Sigmoid colon (tissue), 7 donors: ENCODE results near the gene PTF1A. TPM values are rescaled to one million over a fixed set of nuclear protein-coding genes. Genes with fewer than 3 reads are reported as not detected.
"Not testable (repeated sequence)": the region's sequence is repeated elsewhere in the genome, so short reads cannot be mapped to it uniquely, and the experiment has no call there.

Source experiments
- DNase-seq: peaks from one replicate; pipeline ENCODE4 v3.0.0-alpha.2; 2019
- H3K27ac ChIP-seq, 4 donors: fragments of 200-600 bp; sonication (generic); one replicate each; pipeline ENCODE4 v1.5.1; 2016 to 2019; ENCODE audit warnings: mild to moderate bottlenecking in 1 of 4
- H3K27me3 ChIP-seq, 3 donors: fragments of 200-600 bp; sonication (generic); one replicate each; pipeline ENCODE4 v1.5.1; 2019; ENCODE audit warnings: mild to moderate bottlenecking in 1 of 3
- H3K36me3 ChIP-seq, 4 donors: fragments of 200-600 bp; sonication (generic); one replicate each; pipeline ENCODE4 v1.5.1; 2016 to 2019
- H3K4me1 ChIP-seq, 4 donors: fragments of 200-600 bp; sonication (generic); one replicate each; pipeline ENCODE4 v1.5.1; 2017 to 2019
- H3K4me3 ChIP-seq, 4 donors: fragments of 200-600 bp; sonication (generic); one replicate each; pipeline ENCODE4 v1.5.1; 2017 to 2019; ENCODE audit warnings: mild to moderate bottlenecking in 2 of 4, moderate library complexity in 1 of 4
- H3K9me3 ChIP-seq, 4 donors: fragments of 200-600 bp in 3 of 4; sonication (generic) in 3 of 4; one replicate each; pipeline versions ENCODE4 v1.5.1 to v1.6.1; 2013 to 2019
- EP300 ChIP-seq, 4 donors: sonication (generic); formaldehyde crosslinking; IDR thresholded peaks; one replicate each; pipeline ENCODE4 v1.6.1; 2017; ENCODE audit warnings: antibody characterized with exemption in 4 of 4
- POLR2A ChIP-seq, 2 donors: fragments of 450-650 bp; IDR thresholded peaks; one replicate each; pipeline ENCODE4 v1.6.1; 2016; ENCODE audit warnings: antibody characterized with exemption in 2 of 2, mild to moderate bottlenecking in 2 of 2, moderate library complexity in 2 of 2
- POLR2AphosphoS5 ChIP-seq, 4 donors: sonication (generic); formaldehyde crosslinking; IDR thresholded peaks; one replicate each; pipeline ENCODE4 v1.6.1; 2017; ENCODE audit warnings: antibody characterized with exemption in 4 of 4
- WGBS, 2 donors: extraction: QIAGEN DNeasy Blood & Tissue Kit; methylation state at CpG; one replicate each; pipeline ENCODE4 v1.1.7; 2013; 5-methylcytosine and 5-hydroxymethylcytosine counted together
- intact Hi-C: fragments of 100-400 bp; cut with DNase I; formaldehyde crosslinking; loops from one replicate; pipeline ENCODE4 v1.15.1; 2023
- polyA plus RNA-seq, 3 donors: library from polyadenylated mRNA; stranded (reverse); fragments of 200-250 nt; gene quantifications; one replicate each; pipeline ENCODE4 v1.2.3, GENCODE V29; 2013
- small RNA-seq, 3 donors: library from RNA; depleted of rRNA; stranded (forward); fragments of <200 nt; gene quantifications; one replicate each; pipeline ENCODE3, GENCODE V24; 2016
- total RNA-seq, 4 donors: library from RNA; depleted of rRNA; stranded (reverse); fragments of >200 nt; gene quantifications; one replicate each; pipeline ENCODE4 v1.1.0, GENCODE V29; 2016
- TF ChIP-seq, protein P1 (sequence below), 4 experiments: fragments of 450-650 bp in 3 of 4; fragments of 200-600 bp in 1 of 4; IDR thresholded peaks; one replicate each; pipeline ENCODE4 v1.5.1; 2016 to 2019; ENCODE audit warnings: antibody characterized with exemption in 4 of 4, mild to moderate bottlenecking in 3 of 4, moderate library complexity in 2 of 4
- donor health status: healthy with polysubstance abuse.
- donor health status: Bipolar disorder and iron deficiency.
- donor health status: healthy.

PTF1A gene
- total and polyA plus RNA-seq, 7 donors: not detected

DNA sequence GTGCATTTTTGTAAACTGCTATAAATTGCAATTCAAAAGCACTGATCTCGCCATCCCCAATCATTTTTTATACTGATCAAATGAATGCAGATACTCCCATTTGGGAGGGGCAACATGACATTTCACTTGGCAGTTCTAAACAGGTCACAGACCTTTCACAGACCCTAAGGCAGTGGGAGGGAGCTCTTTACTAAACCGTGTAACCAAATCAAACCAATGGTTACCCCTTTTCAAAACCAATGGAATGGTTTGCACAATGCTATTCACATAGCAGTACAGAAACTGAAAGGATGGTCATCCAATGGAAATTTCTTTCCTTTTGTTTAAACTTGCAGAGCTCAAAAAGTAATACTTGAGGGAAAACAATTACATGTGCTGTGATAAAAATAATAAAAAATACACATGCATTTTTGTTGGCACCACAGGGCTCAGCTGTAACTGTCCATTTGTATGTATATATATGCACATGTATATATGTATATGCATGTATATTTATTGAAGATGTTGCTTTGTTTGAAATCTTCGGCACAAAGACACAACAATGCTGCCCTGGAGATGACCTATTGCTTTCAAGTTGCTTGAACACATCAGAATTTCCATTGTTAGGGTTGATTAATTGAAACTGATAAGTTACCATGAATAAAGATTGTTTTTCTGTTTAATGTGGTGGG is 14.0 kb downstream of the PTF1A start:
- Histone ChIP-seq H3K36me3 (no peaks in the 10 kb centered on the region), H3K27ac (no peak overlapping the region), H3K4me3 (no peak overlapping the region), H3K9me3 (no peaks in the 10 kb centered on the region), H3K4me1 (no peaks in the 10 kb centered on the region), H3K27me3 (peaks cover 4 to 42% (median 10%) of the 10 kb centered on the region in 3 donors)
- TF ChIP-seq, protein P1, sequence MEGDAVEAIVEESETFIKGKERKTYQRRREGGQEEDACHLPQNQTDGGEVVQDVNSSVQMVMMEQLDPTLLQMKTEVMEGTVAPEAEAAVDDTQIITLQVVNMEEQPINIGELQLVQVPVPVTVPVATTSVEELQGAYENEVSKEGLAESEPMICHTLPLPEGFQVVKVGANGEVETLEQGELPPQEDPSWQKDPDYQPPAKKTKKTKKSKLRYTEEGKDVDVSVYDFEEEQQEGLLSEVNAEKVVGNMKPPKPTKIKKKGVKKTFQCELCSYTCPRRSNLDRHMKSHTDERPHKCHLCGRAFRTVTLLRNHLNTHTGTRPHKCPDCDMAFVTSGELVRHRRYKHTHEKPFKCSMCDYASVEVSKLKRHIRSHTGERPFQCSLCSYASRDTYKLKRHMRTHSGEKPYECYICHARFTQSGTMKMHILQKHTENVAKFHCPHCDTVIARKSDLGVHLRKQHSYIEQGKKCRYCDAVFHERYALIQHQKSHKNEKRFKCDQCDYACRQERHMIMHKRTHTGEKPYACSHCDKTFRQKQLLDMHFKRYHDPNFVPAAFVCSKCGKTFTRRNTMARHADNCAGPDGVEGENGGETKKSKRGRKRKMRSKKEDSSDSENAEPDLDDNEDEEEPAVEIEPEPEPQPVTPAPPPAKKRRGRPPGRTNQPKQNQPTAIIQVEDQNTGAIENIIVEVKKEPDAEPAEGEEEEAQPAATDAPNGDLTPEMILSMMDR (IDR thresholded peaks at IDR 0.05): no peak
- TF ChIP-seq POLR2A (IDR thresholded peaks at IDR 0.05) (no peak), EP300 (IDR thresholded peaks at IDR 0.05) (no peak), POLR2AphosphoS5 (IDR thresholded peaks at IDR 0.05) (no peak)
- DNase-seq: no peak
- intact Hi-C loops: no loop called here
- 33 to 45% methylated on average over 3 of the region's 3 CpGs for WGBS, 2 donors

DNA sequence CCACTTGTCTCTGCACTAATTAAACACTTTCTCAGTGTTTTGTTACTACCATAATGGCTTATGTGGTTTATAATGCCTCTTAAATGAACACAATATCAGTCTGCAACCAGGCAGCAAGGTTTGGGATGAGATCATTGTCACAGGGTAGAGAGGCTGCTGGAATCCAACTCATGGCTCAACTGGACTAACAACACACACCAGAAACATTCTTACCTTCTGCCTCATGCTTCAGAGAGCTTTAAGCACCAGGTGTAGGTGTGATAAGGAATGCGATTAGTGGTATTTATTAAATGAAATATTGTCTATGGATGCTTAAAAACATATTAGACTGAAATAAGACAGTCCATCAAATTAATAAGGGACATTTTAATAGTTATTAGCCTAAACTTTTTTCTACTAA is 25.4 kb downstream of the PTF1A start:
- no peaks in the 10 kb centered on the region for H3K27me3 ChIP-seq
- H3K36me3 ChIP-seq: no peaks in the 10 kb centered on the region
- intact Hi-C loops: no loop called here
- no peaks in the 10 kb centered on the region for H3K9me3 ChIP-seq
- no peak overlapping the region for H3K4me3 ChIP-seq
- H3K4me1 ChIP-seq: no peaks in the 10 kb centered on the region
- H3K27ac ChIP-seq: no peak overlapping the region
- 92 to 93% methylated on average over 1 of the region's 1 CpG for WGBS, 2 donors
- TF ChIP-seq EP300 (IDR thresholded peaks at IDR 0.05) (no peak), POLR2A (IDR thresholded peaks at IDR 0.05) (no peak)
- no peak for DNase-seq

DNA sequence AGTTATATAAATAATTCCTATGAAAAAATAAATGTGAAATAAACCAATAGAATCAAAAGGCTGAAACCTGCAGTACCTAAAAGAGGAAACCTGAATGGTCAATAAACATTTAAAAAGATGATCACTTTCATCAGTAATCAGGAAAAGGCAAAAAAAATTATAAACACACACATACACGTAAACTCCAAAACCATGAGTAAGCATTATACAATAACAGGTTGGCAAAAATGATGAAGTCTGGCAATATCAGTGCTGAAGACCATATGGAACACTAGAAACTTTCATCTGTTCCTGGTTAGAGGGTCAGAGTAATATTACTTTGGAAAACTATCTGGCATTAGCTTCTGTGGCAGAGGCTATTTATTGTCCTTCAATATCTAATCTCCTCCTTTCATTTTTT is 38.5 kb downstream of the PTF1A start:
- WGBS, 2 donors: 80 to 81% methylated on average over 1 of the region's 1 CpG

DNA sequence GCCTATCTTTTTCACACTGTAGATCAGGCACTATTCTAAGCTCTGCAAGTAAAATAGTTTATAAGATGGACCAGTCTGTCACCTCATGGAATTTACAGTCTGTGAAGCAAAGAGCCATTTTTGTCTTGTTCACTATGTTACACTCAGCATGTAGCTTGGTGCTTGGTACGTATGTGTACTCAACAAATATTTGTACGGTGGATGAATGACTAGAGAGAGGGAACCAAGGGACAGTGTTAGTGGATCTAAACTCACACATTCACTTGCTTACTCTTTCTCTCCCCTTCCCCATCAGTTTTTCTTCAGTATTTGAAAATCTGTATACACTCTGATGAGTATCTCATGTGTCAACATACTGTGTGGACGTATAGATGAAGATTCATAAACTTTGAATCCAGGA is 45.9 kb downstream of the PTF1A start:
- H3K27ac ChIP-seq: no peak overlapping the region
- TF ChIP-seq, protein P1 (IDR thresholded peaks at IDR 0.05): no peak
- TF ChIP-seq POLR2AphosphoS5 (IDR thresholded peaks at IDR 0.05) (no peak), EP300 (IDR thresholded peaks at IDR 0.05) (no peak), POLR2A (IDR thresholded peaks at IDR 0.05) (no peak)
- 33 to 43% methylated on average over 3 of the region's 3 CpGs for WGBS, 2 donors
- H3K36me3 ChIP-seq: no peaks in the 10 kb centered on the region
- intact Hi-C loops: no loop called here
- no peaks in the 10 kb centered on the region for H3K27me3 ChIP-seq
- DNase-seq: no peak
- no peaks in the 10 kb centered on the region for H3K4me1 ChIP-seq
- no peak overlapping the region for H3K4me3 ChIP-seq
- peaks cover 0 to 6% (median 0%) of the 10 kb centered on the region in 4 donors for H3K9me3 ChIP-seq

More for the DNA sequence above, 38.5 kb downstream of the PTF1A start:
- H3K9me3 ChIP-seq: no peaks in the 10 kb centered on the region
- no peak for DNase-seq
- intact Hi-C loops: no loop called here
- no peak for TF ChIP-seq POLR2AphosphoS5 (IDR thresholded peaks at IDR 0.05)
- TF ChIP-seq, protein P1 (IDR thresholded peaks at IDR 0.05): no peak
- no peak for TF ChIP-seq POLR2A (IDR thresholded peaks at IDR 0.05)
- no peak for TF ChIP-seq EP300 (IDR thresholded peaks at IDR 0.05)
- no peak overlapping the region for H3K27ac ChIP-seq
- H3K4me3 ChIP-seq: no peak overlapping the region
- H3K4me1 ChIP-seq: no peaks in the 10 kb centered on the region
- H3K27me3 ChIP-seq: no peaks in the 10 kb centered on the region
- no peaks in the 10 kb centered on the region for H3K36me3 ChIP-seq

DNA sequence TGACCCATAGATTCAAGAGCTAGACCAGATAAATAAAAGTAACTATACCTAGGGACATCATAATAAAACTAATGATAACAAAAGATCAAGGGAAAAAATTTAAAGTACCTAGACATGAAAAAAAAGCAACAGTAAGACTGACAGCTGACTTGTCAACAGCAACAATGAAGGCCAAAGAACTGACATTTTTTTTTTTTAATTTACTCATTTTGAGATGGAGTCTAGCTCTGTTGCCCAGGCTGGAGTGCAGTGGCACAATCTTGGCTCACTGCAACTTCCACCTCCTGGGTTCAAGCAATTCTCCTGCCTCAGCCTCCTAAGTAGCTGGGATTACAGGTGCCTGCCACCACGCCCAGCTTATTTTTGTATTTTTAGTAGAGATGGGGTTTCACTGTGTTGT is 49.7 kb downstream of the PTF1A start:
- 59 to 79% methylated on average over 1 of the region's 1 CpG for WGBS, 2 donors
- H3K27ac ChIP-seq, DNase-seq, intact Hi-C loops, H3K36me3 ChIP-seq, H3K9me3 ChIP-seq, H3K27me3 ChIP-seq, H3K4me3 ChIP-seq, H3K4me1 ChIP-seq: not testable (repeated sequence)

Small RNA genes lying within 50 kb of the gene (small RNA-seq; reads per million reads assigned to genes)
- gene RF00561: 0 reads per million in 3 donors

Other genes with a start within 250 kb of the PTF1A start
- gene MSRB2, start 96.7 kb upstream of the PTF1A start, total RNA-seq: 10 to 100 TPM; 32.7 to 56.3 (median 47.0) TPM
- gene MSRB2, start 96.7 kb upstream of the PTF1A start, polyA plus RNA-seq: 10 to 100 TPM; 16.6 to 22.4 (median 17.4) TPM
- not detected for gene C10orf67, start 152.5 kb downstream of the PTF1A start, total RNA-seq
- under 1 TPM in 1 of 3 donors, not detected in 2; 0.04 TPM for gene C10orf67, start 152.5 kb downstream of the PTF1A start, polyA plus RNA-seq
- 10 to 100 TPM in 3 of 4 donors, 1 to 10 TPM in 1; 8.8 to 15.5 (median 12.4) TPM for gene OTUD1, start 246.8 kb downstream of the PTF1A start, total RNA-seq
- gene OTUD1, start 246.8 kb downstream of the PTF1A start, polyA plus RNA-seq: 10 to 100 TPM in 2 of 3 donors, 1 to 10 TPM in 1; 6.7 to 19.2 (median 14.4) TPM